Epithelial cell of prostate (primary cell): Measurements from ENCODE around the gene AKAP13.

Experiments used
- DNase-seq: peaks from one replicate; pipeline ENCODE4 v3.0.0-alpha.2; 2011; ENCODE audit warnings: low read depth, low spot score
- H3K27ac ChIP-seq: fragments of 450-650 bp; 2 replicates; pipeline ENCODE4 v1.5.1; 2017; ENCODE audit warnings: mild to moderate bottlenecking

Gene AKAP13

DNA sequence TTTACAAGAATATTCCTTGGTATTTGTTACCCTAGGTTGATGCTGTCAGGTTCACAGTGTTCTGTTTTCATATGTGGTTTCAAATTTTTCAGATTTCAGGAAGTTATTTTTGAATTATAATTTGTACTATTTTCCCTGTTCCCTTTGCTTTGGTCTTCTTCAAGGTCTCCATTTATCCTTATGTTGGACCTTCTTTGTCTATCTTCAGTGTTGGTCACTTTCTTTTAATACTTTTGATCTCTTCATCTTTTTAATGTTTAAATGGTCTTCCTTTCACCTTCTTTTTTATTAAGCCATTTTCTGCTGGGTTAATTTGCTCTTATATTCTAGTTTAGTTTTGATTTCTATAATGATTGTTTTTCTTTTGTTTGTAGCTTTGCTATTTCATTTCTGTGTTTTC, 353.0 kb downstream of the AKAP13 start:
- H3K27ac ChIP-seq: no peak overlapping the region
- no peak for DNase-seq

DNA sequence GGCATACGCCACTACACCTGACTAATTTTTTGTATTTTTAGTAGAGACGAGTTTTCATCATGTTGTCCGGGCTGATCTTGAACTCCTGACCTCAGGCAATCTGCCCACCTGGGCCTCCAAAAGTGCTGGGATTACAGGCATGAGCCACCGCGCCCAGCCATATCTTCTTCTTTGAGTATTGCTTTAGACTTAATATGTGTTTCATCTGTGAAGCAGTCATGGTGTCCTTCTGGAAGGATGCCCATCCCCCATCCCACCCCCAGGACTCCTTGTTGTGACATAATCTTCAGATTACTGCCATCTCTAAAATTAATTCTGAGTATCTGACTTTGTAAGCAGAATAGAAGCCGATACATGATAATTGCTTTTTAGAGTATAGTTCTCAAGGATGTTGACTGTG, 356.7 kb downstream of the AKAP13 start:
- no peak for DNase-seq
- no peak overlapping the region for H3K27ac ChIP-seq

DNA sequence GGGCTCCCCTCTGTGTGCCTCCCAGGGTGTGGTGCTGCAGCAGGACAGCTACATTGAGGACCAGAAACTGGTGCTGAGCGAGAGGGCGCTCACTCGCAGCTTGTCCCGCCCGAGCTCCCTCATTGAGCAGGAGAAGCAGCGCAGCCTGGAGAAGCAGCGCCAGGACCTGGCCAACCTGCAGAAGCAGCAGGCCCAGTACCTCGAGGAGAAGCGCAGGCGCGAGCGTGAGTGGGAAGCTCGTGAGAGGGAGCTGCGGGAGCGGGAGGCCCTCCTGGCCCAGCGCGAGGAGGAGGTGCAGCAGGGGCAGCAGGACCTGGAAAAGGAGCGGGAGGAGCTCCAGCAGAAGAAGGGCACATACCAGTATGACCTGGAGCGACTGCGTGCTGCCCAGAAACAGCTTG, 360.6 kb downstream of the AKAP13 start:
- no peak for DNase-seq
- H3K27ac ChIP-seq: no peak overlapping the region

DNA sequence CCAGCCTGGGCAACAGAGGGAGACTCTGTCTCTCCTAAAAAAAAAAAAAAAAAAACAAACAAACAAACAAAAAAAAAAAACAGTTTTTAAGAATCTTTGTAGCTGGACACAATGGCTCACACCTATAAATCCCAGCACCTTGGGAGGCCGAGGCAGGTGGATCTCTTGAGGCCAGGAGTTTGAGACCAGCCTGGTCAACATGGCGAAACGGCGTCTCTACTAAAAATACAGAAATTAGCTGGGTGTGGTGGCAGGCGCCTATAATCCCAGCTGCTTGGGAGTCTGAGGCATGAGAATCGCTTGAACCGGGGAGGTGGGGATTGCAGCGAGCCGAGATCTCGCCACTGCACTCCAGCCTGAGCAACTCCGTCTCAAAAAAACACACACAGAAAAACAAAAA, 361.3 kb downstream of the AKAP13 start:
- no peak for DNase-seq
- no peak overlapping the region for H3K27ac ChIP-seq

DNA sequence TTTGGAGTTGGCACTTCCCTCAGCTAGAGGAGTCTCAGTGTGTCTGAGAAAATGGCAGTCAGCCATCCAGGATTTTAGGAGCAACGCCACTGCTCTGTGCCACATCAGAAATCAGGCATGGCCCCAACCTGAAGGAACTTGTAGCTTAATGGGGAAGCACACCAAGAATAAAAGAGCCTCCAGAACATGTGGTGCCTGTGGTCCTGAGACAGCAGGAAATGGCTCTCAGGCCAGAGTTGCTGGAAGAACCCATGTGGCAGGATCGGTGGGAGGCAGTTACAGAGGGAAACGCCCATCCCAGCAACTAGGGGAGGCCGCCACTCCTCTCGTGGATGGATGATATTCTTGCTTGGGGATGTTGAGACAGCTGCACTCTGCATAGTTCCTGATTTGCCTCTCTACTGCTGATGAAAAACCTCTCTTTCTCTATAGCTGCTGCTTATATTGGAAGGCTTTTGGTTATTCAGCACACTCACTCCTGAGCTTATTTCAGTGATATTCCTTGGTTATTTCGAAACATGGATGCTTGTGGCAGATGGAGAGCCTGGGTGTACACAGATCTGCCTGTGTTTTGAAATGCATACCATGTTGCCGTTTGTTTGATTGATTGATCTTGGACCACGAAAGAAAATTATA, 361.9 kb downstream of the AKAP13 start:
- no peak for DNase-seq
- no peak overlapping the region for H3K27ac ChIP-seq

DNA sequence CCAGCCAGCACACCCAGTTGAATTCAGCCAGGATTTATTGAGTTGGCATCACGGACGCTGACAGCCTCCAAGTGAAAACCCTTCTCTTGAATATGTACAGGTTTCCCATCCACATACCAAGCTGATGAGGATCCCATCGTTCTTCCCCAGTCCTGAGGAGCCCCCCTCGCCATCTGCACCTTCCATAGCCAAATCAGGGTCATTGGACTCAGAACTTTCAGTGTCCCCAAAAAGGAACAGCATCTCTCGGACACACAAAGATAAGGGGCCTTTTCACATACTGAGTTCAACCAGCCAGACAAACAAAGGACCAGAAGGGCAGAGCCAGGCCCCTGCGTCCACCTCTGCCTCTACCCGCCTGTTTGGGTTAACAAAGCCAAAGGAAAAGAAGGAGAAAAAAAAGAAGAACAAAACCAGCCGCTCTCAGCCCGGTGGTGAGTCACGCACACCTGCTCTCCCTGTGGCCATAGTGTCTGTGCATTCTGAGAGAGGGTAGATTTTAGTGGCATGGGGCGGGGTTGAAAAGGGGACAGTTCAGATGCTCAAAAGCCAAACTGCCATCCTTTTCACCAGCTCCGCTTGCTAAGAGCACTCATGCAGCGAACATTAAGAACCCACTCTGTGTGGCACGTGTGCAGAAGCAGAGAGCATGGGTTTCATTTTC, 363.1 kb downstream of the AKAP13 start:
- no peak overlapping the region for H3K27ac ChIP-seq
- no peak for DNase-seq

DNA sequence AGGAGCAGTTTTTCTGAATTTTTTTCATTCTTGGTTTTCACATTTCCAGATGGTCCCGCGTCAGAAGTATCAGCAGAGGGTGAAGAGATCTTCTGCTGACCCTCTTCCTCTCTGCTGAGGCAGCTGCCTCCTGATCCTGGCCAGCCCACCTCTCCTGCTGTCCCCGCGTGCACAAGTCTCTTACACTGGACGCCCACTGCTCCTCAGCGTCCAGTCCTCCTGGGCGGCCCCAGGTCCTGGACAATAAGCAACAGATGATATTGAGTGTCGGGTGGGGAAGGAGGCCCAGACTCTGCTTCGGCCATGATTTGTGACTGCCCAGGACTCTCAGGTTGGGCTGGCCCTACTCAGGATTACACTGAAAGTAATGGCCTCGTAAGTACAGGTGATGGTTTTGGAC, 364.2 kb downstream of the AKAP13 start:
- no peak overlapping the region for H3K27ac ChIP-seq
- no peak for DNase-seq

DNA sequence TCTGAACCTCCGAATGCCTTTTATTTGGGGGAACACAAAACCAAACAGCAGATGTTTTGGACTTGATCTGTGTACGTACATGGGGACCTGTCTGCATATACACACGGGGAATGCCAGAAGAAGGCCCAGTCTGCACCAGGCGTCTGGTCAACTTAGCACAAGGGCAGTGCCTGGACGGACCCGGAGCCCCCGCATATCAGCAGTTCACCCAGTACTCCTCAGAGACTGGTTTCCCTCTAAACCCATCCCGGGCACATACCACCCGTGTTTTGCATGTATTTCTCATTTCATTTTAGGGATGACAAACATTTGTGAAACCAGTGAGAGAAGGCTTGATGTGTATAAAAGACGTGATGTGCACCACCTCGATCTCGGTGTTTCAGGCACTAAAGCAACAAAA, 364.6 kb downstream of the AKAP13 start:
- H3K27ac ChIP-seq: no peak overlapping the region
- no peak for DNase-seq

DNA sequence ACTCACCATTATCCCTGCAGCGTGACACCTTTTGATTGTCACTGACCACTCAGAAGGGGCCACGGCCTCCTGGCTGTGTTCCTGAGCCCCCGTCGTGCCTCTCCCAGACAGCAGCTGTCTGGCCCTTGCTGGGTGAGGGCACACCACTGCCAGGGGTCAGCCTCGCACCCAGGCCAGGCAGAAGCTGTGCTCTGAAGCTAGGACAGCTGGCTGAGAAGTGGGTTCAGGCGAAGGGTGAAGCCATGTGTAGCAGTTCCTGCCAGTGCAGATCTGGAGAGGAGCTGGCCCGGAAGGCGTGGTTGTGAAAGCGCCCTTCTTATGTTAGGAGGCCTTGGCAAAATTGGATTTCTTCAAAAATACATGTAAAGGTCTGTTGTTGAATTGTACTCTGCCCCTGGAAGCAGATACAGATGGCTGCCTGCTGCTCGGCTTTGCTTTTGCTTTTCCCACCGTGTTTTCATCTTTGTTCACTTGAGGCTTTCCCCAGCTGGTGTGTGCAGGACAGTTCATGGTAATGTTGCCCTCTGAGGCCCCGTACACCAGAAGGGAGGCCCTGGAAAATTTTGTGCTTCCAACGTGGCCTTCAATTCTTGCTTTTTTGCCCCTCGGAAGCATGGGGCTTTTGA, 365.2 kb downstream of the AKAP13 start:
- DNase-seq: no peak

DNA sequence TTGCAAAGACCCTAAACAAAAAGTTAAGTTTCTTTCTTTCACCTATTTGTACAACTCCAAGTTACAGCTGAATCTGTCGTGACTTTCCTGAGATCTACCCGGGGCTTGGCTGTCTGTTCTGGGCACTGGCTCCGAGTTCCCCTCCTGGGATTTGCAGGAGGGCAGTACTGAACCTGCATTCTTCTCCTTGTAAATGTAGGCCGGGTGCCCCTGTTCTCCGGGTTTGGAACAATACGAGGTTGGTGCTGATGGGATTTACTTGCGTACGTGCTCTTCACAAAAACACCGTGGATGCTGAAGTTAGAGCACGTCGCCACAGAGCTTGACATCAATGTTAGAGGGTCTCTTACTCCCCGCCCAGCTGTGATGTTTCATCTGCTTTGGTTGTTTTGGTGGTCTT, 366.2 kb downstream of the AKAP13 start:
- no peak overlapping the region for H3K27ac ChIP-seq
- DNase-seq: no peak

More for the DNA sequence above, 365.2 kb downstream of the AKAP13 start:
- no peak overlapping the region for H3K27ac ChIP-seq

DNA sequence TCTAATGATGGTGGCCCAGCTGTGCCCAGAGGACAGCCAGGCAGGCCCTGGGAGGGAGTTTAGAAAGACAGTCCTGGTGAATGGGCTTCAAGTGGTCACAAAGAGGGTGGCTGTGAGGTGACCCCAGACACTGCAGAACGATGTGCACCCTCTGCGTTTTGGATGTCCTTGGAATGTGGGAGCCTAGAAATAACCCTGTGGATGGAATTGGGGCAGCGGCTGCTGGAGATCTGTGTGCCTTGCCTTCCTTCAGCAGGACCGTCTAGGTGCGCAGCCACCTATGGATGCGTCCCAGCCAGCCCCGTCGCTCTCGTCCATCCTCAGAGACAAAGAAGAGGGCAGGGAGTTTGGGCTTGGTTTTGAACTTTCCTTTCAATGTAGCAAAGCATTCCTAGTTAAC, 367.8 kb downstream of the AKAP13 start:
- no peak for DNase-seq
- no peak overlapping the region for H3K27ac ChIP-seq

DNA sequence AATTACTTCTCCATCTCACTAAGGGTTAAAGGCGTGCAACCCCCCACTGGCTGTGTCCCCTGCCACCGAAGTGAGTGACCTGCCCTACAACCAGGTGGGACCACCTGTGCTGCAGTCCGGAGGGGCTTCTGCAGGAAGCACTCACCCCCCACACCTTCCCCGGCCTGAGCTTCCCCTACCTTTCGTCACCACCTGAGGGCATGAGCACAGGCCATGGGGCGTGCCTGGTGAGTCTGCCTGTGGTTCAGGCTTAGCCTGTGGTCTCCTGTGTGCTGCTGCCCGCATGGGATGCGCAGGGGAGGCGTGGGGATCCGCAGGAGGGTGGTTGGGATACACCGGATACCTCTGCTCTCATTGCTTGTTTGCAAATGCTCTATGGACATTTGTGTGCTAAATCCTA, 368.3 kb downstream of the AKAP13 start:
- H3K27ac ChIP-seq: no peak overlapping the region
- no peak for DNase-seq

DNA sequence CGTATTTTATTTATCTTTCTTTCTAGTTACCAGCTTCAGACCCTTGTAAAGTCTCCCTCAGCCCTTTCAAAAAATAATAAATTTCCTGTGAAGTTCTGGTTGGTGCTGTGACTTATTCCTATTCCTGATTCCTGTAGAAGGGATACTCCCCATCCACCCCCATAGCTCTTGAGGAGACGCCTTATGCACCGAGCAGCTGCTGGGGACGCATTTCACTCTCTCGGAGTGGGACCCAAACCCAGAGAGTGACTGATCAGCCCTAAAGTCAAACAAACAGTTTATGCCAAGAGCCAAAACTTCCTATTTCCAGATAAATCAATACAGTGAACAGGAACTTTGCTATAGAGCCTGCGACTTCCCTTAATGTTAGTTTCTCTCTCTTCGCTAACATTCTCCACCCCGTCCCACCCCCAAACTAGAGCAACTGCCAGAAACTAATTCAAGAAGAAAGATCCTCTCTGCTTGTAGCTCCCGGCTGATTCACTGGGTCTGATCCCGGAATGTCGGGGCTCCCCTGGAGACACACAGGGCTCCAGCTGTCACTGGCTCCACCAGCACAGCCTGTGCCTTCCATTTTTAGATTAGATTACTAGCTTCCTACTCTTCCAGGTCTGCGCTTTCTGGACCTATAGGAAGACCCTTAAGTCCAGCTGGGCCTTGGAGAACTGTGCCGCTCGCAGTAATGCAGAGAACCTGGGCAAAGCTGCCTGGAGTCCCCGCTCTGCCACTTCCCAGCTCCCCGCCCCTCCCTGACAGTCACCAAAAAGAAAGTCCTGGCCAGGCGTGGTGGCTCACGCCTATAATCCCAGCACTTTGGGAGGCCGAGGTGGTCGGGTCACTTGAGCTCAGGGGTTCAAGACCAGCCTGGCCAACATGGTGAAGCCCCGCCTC, 369.1 kb downstream of the AKAP13 start:
- H3K27ac ChIP-seq: no peak overlapping the region
- DNase-seq: no peak

DNA sequence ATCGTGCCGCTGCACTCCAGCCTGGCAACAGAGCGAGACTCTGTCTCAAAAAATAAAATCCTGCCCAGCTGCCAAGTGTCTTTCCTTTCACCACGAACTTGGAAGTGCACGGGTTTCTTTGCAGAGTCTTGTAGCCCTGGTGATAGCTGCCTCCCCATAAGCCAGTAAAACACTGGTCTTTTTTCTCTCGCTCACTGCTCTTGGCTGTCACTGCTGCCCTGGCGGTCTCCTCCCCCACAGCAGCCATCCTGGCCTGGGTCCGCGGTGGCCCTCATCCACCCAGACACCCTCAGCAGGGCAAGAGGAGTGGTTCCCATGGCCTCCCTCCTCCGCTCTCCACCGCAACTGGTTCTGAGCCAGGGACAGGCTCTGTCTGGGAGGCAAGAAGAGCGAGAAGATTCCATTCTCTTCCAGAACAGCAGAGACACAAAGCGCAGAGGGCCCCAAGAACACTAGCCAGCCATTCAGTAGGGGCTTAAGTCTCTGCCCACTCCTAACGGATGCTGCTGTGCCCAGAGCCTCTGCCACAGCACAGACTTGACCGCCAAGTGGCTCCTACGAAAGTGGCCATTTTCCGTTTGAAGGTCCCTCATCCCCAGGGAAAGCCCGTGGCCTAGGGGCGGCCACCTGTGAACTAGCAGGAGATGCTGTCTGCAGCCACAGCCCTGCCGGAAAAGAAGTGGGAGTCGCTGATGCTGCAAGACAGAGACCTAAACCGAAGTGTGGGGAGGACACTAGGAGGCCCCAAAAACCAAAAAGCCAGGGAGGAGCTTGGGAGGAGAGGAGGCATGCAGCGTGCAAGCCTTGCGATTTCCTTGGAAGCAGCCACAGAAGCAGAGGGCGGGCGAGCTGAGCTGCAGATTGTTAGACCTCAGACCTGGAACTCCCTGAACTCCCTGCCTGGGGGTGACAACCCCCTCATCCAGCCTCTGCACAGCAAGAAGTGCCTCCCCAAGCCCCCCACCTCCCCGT, 370.2 kb downstream of the AKAP13 start:
- DNase-seq: no peak
- H3K27ac ChIP-seq: no peak overlapping the region

DNA sequence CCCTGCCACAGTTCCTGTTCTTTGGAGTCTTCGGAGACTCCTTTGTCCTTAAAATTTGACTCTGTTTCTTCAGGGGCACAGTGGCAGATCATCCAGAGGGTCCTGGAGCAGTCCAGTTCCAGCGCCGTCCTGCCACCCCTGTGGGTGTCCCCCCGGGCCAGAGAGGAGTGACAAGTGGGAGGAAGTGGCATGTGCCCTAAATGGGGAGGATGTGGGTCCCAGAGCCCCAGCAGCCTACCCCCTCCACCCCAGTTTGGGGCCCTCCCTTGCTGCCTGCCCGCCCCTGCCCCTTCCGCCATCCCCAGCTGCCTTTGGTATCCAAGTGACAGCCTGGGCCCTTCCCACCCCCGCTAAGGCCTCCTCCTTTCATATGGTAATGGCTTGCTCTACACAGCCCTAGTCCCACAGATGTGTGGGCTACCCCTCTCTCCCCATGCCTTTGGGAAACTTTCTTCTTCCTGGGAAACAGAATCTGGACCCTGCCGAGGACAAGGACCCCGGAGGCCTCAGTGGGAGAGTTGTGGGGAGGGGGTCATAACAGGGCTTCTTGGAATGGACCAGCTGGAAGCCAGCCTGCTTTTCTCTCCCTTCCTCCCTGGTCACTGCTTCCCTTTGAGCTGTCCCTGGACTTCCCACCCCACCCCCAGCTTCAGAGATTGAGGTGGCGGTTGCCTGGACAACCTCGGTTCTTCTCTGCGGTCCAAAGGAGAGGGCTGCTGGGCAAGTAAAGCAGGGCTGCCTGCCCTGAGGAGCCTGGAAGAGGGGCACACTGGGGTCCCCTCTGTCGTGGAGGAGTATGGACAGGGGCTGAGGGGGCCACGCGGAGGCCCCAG, 371.1 kb downstream of the AKAP13 start:
- no peak for DNase-seq
- no peak overlapping the region for H3K27ac ChIP-seq

DNA sequence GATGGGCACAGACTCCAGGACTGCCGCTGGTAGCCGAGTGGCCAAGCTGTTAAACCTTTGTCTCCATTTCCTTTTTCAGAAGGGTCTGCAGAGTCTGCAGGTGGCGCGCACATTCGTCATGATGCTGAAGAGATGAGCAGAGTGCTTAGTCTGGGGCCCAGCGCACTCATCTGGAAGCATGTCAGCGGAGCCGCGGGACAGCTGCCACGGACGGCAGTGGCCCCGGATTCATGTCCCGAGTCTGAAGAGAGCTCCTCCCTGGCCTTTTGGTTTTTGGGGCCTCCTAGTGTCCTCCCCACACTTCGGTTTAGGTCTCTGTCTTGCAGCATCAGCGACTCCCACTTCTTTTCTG, 371.7 kb downstream of the AKAP13 start:
- DNase-seq: no peak
- H3K27ac ChIP-seq: no peak overlapping the region

DNA sequence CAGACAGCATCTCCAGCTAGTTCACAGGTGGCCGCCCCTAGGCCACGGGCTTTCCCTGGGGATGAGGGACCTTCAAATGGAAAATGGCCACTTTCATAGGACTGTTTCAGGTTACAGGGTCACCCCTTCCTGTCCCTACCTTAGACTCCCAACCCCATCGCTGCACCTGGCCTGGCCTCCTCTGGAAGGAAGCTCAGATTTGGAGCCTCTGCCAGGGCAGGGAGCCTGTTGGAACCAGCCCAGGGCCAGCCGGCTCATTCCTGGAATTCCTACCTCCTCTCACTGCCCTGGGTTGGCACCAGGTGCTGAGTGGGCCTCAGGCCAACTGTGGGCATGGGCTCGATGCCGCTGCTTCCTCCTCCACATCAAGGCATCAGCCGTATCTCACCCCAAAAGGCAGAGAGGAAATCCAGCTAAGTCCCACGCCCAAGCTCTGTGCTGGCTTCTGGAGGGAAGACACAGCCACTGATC, 372.1 kb downstream of the AKAP13 start:
- DNase-seq: no peak
- no peak overlapping the region for H3K27ac ChIP-seq

DNA sequence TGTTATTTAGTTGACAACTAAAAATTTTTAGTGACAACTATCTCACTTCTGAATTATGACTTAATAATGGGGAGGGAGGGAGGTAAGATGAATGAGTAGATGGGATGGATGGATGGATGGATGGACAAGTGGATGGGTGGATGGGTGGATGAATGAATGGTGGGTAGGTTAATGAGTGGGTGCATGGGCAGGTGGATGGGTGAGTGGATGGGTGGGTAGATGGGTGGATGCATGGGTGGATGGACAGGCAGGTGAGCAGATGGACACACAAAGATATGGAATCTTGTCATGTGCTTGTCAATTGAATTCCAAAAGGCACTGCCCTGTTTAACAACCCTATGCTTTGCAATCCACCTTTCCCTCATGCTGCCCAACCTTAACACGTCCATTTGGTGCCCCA, 372.9 kb downstream of the AKAP13 start:
- DNase-seq: no peak
- H3K27ac ChIP-seq: peak overlapping the region; percentile 17
